NOMO-1 treated with DMSO at 0.1 percent for 48 hours (cell line): ENCODE measurements around the gene RNFT2.
"Not testable (repeated sequence)": the region's sequence is repeated elsewhere in the genome, so short reads cannot be mapped to it uniquely, and the experiment has no call there.

Experiments used
- DNase-seq: peaks from one replicate; lab custom pipeline; 2025; ENCODE audit not compliant: unreplicated experiment; lab: John Stamatoyannopoulos, UW

Gene RNFT2

GRCh38 chr12:116792403-116792802 is 54.3 kb downstream of the RNFT2 start:
- no peak for DNase-seq

GRCh38 chr12:116794725-116795124 is 56.6 kb downstream of the RNFT2 start:
- DNase-seq, result no peak

GRCh38 chr12:116797885-116798284 is 59.8 kb downstream of the RNFT2 start:
- DNase-seq, result no peak

GRCh38 chr12:116798719-116799118 is 60.6 kb downstream of the RNFT2 start:
- DNase-seq, result no peak

- no peak for DNase-seq
Observed at GRCh38 chr12:116799955-116800354, 61.8 kb downstream of the RNFT2 start.

GRCh38 chr12:116800918-116801317 is 62.8 kb downstream of the RNFT2 start:
- DNase-seq, result no peak

GRCh38 chr12:116802018-116802417 is 63.9 kb downstream of the RNFT2 start:
- DNase-seq, result no peak

- DNase-seq, result no peak
Observed at GRCh38 chr12:116803013-116803736, 65.1 kb downstream of the RNFT2 start.

GRCh38 chr12:116804051-116804450 is 65.9 kb downstream of the RNFT2 start:
- DNase-seq, result no peak

- no peak for DNase-seq
Observed at GRCh38 chr12:116806845-116807440, 68.8 kb downstream of the RNFT2 start.

GRCh38 chr12:116807546-116807945 is 69.4 kb downstream of the RNFT2 start:
- DNase-seq, result no peak

- no peak for DNase-seq
Observed at GRCh38 chr12:116808113-116809105, 70.3 kb downstream of the RNFT2 start.

GRCh38 chr12:116812238-116812637 is 74.1 kb downstream of the RNFT2 start:
- no peak for DNase-seq

- DNase-seq, result no peak
Observed at GRCh38 chr12:116813271-116814041, 75.3 kb downstream of the RNFT2 start.

- DNase-seq, result not testable (repeated sequence)
Observed at GRCh38 chr12:116814766-116815165, 76.7 kb downstream of the RNFT2 start.

- peak; percentile 46 for DNase-seq
Observed at GRCh38 chr12:116818341-116818856, 80.3 kb downstream of the RNFT2 start.

- DNase-seq, result peak; percentile 77
Observed at GRCh38 chr12:116818948-116819832, 81.1 kb downstream of the RNFT2 start.

GRCh38 chr12:116820064-116820656 is 82.0 kb downstream of the RNFT2 start:
- DNase-seq, result no peak

- no peak for DNase-seq
Observed at GRCh38 chr12:116821291-116821690, 83.2 kb downstream of the RNFT2 start.
